HuH-7 (cell line): Measurements from ENCODE around the gene MAGI1.

Source experiments
- DNase-seq: peaks from one replicate; pipeline ENCODE4 v3.0.0; 2011; ENCODE audit warnings: low spot score

Gene MAGI1

DNA sequence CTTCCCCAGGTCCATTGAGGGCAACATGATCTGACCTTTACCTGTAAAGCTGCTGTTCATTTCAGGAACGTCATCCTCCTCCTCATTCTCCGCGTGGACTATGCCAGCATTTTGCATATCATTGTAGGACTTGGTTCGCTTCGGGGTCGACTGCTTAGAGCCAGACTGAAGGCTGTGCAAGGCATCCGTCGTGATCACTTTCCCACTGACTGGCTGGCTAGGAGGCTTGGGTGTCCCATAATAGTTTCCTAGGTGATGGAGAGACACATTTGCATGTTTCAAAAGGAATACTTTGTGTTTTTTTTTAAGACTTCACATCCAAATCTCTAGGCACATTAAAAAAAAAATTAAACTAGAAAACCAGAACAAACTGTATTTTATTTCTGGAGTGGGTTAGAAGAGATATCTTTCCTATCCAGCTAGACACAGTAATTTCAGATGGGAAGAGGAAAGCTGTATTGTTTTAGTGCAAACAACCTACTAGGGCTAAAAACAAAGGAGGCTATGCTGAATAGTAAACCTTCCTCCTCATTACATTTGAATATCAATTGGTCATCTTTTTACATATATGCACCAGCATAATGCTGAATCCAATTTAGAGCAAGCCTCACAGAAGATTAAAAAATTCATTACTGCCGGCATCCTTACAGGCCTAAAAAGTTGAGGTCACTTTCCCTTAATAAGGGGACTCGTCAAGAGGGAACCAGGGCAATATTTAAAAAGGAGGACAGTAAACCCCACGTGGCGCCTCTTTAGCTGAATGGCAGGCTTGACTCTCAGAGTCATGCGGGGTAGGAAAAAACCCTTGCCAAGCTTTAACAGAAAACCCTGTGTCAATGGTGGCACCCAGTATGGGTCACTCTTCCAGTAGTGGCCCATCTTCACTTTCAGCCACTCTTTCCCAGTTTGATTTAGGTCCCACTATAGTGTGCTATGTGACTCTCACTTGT is 559.9 kb downstream of the MAGI1 start:
- no peak for DNase-seq

DNA sequence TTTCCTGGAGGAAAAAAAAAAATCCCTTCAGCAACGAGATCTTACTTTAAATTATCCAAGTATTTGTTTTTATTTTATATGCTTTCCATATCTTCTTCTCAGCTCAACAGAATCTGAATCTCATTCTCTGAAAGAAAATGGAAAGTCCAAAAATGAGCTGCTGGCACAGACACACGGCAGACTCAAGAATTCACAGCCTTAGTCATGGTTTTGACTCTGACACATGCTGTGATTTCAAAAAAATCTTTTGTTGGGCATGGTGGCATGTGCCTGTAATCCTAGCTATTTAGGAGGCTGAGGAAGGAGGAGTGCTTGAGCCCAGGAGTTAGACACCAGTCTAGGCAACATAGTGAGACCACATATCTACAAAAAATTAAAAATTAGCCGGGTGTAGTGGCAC is 565.0 kb downstream of the MAGI1 start:
- no peak for DNase-seq

DNA sequence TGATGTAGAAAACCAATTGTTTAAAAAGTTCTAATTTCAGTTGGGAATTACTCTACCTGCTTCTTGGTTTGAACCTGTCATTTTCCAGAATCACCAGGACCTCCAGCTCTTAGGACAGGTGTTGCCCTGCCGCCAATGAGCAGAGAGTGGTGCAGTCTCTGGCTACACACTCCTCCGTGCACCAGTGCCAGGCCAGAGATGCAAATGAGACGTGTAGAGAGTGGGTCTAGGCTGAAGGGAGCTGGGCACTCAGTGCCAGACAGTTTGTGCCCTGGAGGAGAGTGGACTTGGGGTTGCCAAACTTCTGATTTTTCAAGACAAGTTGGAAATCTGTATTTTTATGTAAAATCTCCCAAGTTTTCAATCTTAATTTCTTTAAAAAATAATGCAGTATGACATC is 566.2 kb downstream of the MAGI1 start:
- no peak for DNase-seq

DNA sequence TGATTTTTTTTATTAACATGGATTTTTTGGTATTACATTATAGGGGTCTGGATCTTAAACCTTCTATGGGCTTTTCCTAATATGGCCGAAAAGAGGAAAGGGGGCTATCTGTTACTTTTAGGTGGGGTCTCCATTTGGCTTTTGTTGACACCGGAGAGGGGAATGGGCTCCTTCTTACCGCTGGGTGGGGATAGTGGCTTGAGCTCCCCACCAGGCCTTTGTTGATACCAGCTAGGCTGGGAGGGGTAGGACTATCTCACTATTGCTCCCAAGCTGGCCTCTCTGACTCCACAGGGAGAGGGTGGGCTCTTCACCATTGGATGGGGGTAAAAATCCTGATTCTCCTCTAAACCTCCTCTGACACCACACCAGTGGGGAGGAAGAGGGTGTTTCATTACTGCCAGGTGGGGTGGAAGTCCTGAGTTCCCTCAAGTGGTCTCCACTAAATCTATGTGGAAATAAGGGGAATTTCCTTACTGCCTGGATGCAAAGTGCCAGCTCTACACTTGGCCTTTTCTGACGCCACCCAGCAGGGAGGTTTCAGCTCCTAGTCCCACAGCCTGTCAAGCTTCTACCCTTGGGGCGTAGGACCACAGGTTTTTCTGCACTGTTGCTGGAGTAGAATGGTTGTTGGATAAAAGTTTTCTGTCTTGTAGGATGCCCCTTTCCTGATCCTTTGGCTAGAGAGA is 572.3 kb downstream of the MAGI1 start:
- DNase-seq: no peak

DNA sequence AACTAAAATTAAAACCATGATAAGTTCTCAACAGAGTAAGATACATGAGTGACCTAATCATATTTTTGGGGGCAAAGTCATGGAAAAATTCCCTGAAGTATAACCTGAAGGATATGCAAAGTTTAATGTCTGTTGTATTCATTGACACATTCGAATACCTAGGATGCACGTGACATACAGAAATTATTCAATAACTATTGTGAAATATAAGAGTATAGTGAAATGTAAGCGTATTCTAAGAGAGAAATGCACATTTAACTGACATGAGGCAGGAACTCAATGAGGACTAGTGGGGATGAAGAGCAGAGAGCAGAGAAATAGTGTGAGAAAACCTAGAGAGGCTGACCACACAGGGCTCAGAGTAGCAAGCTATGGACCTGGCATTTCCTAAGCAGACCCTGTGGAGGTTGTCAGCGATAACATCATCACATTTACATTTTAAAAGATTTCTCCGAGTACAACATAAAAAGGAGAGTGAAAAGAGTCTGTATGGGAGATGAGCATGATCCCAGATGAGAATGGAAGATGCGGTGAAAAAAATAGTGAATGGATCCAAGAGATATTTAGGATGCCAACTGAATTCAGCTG is 588.8 kb downstream of the MAGI1 start:
- no peak for DNase-seq

DNA sequence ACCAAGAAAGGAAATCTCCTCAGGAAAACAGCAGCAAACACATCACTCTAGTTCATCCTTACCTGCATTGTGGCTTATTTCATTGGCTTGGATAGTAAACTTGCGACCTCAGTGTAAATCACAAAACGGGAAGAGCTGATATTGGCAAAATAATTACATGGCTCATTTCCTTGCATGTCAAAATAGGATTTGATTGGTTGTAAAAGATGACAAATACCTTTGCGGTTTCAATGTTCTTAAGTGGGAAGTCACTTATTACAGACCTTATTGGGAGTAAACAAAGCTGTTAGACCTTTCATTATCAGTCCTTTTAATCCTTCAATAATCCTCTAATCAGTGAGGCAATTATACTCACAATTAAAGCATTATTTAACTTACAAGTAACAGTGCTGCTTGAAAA is 590.6 kb downstream of the MAGI1 start:
- DNase-seq: no peak

DNA sequence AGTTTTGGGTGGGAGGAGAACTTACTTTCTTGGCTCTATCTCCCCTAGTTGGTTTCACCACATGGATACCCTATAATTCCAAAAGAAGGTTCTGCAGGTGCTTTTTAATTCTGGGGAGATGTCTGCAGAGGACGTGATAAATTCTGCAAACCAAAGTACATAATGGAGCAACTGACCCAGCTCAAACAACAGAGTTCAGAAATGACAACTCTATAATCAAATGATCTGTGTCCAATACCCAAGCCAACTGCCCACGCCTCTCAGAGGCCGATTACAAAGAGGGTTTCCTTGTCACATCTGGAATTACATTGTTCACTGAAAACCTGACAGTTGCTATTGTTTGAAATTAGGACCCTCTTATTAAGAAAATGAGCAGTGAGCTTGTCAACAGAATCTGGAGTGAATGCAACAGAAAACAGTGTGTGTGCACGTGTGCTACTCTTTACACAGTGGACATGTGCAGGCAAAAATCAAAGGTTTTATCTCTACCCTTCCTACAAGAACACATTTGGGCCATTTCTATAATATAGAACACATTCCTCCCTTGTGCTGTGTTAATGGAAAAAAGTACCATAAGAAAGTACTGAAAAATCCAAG is 593.0 kb downstream of the MAGI1 start:
- DNase-seq: no peak

DNA sequence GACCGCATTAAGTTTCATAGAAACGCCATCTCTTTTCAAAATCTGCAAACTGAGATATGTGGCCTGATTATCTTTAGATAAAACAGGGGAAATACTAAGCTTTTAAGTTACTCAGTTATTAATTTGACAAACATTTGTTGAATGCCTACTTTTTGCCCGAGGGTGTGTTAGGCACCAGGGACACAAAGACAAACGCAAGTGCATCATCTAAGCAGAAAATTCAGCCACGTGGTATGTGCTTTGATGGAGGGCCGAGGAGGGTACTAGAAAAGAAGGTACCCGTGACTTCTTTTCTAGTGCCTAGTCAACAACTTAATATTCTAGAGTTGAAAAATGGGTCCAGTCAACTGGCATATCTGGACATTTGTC is 594.3 kb downstream of the MAGI1 start:
- no peak for DNase-seq

DNA sequence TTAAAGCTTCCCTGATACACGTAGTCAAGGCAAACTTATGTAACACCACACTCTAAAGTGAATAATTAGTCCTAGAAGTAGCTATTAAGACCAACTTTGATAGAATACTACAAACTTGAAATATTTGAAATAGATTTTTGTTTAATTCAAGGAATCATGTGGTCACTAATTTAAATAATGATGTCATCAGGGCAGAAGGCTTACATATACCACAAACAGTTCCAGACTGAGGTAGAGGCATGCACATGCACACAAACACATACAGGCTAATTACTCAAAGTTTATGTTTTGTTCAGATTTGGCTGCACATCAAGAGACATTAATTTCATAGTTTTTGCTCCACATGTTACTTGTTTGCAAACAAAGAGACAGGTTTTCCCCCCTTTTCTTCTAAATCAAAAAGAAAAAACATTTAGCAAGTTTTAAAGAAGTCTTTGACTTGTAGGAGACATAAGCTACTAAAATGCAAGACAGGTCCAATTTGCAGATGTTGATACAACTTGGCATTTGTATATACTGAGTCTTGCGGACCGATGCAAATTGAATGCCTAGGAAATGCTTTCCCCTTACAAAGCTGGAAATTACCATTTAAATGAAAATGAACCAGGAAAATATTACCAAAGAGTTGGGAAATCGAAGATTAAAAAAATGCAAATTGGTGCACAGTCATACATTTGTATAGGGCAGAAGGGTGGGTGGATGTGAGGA is 594.8 kb downstream of the MAGI1 start:
- DNase-seq: no peak

DNA sequence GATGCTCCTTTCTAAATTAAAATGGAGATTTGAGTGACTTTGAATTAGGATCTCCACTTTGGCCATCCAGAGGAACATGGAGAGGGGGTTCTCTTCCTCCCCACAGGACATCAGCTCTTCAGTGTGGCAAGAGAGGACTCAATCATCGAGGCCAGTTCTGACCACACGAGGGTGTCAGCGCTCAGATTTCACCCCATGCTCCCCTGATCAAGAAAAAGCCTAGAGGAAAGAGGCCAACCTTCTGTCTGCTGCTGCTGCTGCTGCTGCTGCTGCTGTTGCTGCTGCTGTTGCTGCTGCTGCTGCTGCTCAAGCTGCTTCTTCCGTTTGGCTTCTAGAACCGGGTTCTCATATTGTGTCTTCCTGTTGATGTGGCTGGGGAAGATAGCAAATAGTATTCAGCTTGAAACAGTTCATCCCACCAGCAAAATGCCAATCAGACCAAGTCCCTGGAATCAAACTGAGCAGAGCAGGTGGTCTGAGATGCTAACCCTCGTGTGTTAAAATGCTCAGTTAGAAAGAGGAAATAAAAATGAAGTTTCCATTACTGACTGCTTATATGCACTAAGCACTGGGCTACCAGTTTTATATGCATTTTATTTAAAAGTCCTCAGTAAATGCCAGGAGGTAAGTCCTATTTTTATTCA is 599.0 kb downstream of the MAGI1 start:
- peak; percentile 21 for DNase-seq

DNA sequence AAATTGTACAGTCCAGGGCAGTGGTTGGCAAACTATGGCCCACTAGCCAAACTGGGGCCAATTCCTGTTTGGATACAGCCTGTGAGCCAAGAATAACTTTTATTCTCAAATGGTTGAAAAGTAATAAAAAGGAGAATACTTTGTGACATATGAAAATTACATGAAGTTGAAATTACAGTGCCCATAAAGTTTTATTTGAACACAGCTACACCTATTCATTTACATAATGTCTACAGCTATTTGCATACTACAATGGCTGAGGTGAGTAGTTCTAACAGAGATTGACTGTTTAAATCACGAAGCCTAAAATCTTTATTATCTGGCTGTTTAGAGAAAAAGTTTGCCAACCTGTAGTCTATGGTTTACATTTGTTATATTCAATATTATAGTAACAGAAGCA is 600.1 kb downstream of the MAGI1 start:
- DNase-seq: no peak

DNA sequence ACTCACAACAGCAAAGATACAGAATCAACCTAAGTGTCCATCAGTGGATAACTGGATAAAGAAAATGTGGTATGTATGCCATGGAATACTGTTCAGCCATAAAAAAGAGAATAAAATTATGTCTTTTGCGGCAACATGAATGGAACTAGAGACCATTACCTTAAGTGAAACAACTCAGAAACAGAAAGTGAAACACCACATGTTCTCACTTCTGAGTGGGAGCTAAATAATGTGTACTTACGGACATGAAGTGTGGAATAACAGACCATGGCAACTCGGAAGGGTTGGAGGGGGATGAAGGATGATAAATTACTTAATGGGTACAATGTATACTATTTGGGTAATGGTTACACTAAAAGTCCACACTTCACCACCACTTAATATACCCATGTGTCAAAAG is 600.6 kb downstream of the MAGI1 start:
- DNase-seq: no peak

DNA sequence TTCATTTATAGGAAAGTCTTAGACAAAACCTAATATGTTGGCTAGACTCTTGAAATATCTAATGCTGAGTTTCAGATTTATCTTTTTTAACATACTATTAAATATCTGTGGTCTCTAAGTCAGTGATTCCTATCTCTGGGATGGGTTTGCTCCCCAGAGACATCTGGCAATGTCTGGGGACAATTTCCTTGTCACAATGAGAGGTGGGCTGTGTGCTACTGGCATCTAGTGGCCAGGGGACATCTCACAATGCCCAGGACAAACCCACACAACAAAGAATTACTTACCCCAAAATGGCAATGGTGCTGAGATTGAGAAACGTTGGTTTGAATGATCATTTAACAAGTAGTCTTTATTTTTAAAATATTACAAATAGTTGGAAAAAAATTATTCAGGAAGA is 602.1 kb downstream of the MAGI1 start:
- no peak for DNase-seq

DNA sequence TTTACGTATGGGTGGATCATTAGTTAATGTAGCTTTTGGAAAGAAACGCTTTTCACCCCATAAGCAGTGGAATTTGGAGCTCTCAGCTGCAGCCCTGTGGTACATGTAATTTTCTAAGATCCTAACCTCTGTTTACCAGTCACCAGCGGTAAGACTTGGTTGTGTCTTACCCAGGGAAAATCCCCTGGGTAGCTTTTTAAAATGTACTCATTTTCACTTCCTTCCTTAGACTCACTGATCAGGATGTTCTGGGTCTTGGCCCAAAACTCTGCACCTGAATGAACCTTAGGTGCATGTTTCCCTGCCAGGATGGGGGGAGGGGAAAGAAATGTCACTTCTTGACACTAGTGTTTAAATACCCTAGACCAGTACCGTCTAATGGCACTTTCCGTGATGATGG is 605.2 kb downstream of the MAGI1 start:
- DNase-seq: no peak

DNA sequence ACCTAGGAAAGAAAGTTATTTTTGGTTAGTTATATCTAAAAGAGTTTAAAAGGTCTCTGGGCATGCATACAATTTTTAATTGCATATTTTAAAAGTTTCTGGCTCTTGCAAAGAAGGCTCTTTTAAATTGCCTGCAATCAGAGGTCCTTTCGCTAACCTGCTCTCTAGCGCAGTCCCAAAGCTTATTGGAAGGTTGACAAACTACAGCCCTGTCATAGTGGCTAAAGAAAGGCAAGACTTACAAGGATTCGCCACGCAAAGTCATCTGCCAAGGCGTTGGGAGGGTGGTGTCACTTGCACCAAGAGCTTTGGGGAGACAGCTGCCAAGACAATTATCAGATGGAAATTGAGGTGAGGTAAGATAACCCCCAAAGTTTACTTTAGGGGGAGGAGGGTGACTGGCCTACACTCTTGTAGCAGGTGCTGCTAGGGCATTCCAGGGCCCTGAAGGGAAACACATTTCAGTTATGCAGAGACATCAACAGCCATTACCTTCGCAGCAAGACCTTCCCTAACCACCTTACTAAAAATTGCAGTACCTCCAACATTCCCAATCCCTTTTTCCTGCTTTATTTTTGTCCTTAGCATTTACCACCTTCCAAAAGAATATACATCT is 606.2 kb downstream of the MAGI1 start:
- DNase-seq: no peak

DNA sequence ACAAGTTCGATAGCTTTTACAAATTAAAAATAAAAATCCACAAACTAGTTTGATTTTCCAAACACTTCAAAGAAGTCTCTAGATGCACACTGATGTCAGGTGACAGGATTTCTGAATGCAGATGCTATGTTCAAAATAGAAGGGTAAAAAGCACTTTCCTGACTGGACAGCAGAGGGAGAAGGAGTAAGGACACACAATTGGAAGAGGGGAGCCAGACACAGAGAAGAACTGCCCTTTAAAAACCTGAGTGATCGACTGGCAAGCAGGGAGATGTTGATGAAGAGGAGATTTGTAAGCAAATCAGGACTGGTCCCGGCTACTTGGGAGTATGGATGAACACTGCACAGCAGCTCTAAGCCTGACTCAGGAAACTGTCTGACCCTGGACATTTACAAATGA is 612.8 kb downstream of the MAGI1 start:
- peak; percentile 2 for DNase-seq

DNA sequence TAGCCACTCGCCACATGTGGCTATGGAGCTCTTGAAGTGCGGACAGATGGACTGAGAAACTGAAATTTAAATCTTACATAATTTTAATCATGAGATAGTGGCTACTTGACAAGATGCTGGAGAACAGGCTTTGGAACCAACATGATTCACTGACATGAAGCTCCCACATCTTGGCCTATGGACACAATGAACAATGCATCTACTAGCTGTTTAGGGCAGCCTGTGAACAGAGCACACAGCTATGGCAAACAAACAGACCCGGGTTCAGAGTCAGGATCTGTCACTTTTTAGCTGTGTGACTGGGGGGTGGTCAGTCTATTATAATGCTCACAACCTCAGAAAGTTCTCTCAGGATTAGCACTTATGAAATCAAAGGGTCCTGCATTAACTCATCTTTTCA is 616.6 kb downstream of the MAGI1 start:
- no peak for DNase-seq

DNA sequence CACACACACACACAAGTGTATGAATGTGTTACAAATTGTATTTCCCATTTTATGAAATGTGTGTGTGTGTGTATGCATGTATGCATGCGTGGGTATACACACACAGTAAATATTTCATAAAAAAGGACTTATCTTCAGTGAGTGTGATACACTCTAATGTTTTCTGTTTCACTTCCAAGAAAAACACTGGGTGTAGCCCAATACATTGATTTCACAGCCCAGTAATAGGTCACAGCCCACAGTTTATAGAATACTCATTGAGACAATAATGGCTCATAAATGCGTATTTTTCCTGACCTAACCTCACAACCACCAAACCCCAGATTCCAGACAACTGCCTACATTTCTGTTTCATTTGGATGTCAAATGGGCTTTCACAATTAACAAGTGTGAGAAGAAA is 619.5 kb downstream of the MAGI1 start:
- no peak for DNase-seq

DNA sequence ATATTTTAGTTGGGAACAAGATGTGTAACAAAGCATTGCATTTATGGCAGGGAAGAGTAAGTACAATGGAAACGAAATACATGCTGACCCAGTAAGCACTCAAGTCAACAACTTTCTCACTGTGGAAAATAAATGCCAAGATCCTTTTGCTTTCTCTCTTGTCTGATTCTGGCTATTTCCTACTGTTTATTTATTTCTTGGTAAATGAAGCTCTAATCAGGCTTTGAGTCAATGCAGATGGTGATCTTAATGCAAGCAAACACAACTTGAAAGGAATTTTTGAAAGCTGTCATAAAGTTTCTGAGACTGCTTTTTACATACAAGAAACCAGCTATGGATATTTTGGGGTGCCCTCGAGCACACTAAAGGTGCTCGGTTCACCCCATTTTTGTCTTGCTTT is 624.8 kb downstream of the MAGI1 start:
- no peak for DNase-seq

DNA sequence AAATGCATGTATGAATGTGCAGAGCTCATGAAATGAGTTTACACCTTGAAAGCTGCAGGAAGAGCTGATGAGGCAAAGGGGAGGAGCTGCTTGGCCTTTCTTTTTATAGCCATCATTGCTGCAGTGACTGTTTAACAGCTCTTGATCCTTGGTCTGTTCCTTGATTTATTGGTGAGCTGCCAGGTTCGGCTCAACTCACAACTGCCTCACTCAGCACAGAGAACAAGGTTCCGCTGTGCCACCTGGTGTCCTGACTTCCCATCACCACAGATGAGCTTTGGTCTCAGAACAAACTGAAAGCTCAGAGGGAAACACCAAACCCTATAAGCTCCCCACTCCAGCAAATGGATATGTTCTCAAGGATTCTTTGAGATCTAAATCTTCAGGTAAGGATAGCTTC is 626.1 kb downstream of the MAGI1 start:
- peak; percentile 2 for DNase-seq

DNA sequence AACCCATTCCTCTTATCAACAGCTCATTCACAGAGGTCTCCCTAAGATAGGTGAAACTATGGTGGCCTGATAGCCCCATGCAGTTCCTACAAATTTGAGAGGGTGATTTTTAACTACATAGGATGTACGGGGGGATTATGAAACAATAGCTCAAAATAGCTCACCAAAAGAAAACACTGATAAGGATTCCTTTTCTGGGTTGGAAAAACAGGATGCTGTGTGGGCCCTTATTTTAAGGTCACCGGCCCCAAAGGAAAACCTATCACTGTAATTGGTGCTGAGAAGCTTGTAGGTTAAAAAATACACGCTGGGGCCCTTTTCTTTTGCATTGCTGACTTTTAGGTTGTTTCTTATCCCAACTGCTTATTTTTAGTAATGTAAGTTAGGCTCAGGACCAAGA is 627.4 kb downstream of the MAGI1 start:
- no peak for DNase-seq
